ENCODE measurements around the gene NAA30.

- TF ChIP-seq POLR2AphosphoS5 (IDR thresholded peaks at IDR 0.05; ENCODE audit: low read depth, low read length) = no peak
- TF ChIP-seq POLR2A (IDR thresholded peaks at IDR 0.05; ENCODE audit: low read depth, low read length) = no peak
- TF ChIP-seq TAF1 (IDR thresholded peaks at IDR 0.05; ENCODE audit: low read depth, low read length) = no peak
- TF ChIP-seq SPI1 (IDR thresholded peaks at IDR 0.05; ENCODE audit: low read depth, low read length) = no peak
- no peak for TF ChIP-seq POU2F2 (IDR thresholded peaks at IDR 0.05; ENCODE audit: low read depth, low read length)
Measured at GRCh38 chr14:57413849-57414248, 23.5 kb downstream of the NAA30 start.

Data from GM12891 (cell line).